Right renal cortex interstitium (tissue), 3 donors: ENCODE data around the gene PCDHGC3. TPM values are rescaled to one million over a fixed set of nuclear protein-coding genes. Genes with fewer than 3 reads are reported as not detected.

Experiments
- DNase-seq, 3 donors: peaks; one replicate each; pipeline ENCODE4 v3.0.0-alpha.2; 2013; ENCODE audit warnings: low read depth in 3 of 3, low spot score in 2 of 3
- polyA plus RNA-seq, 3 donors: library from polyadenylated mRNA; unstranded; fragments of 120-200 nt; gene quantifications; one replicate each; pipeline ENCODE4 v1.2.1, GENCODE V29; 2013; ENCODE audit not compliant: insufficient read length in 3 of 3

PCDHGC3 gene
- polyA plus RNA-seq, 3 donors, result 103 to 113 (median 107) TPM

DNA sequence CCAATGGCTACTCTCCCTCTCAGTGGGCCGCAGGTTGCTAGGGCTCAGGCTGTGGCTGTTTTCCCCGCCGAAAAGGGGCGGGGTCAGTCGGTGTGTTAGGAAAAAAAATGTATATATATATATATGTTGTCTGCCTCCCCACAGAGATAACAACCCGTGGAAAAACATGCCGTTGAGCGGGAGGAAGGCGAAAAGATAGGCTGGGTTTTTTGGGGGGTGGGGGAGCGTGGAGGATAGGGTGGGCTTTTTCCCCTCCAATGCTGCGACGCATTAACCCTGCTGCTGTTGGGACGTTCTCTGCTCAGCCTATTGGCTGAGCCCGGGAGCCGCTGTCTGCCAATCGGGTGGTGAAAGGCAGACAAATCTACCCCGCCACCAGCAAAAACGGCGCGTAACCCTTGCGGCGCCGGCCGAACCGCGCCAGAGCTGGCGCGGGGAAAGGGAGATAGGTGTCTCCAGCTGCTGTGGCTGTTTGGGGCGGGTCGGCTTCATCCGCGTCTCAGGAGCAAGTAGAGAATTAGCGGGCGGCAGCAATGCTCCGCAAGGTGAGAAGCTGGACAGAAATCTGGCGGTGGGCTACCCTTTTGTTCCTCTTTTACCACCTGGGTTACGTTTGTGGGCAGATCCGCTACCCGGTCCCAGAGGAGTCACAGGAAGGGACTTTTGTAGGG is 9.0 kb downstream of the PCDHGC3 start, which contains the start of gene PCDHGC4:
Gene PCDHGC4 (plus strand): TSS at position 390 of the 671 bp plus-strand sequence. CDS start 144 bp downstream, at position 534.
- DNase-seq, result no peak

DNA sequence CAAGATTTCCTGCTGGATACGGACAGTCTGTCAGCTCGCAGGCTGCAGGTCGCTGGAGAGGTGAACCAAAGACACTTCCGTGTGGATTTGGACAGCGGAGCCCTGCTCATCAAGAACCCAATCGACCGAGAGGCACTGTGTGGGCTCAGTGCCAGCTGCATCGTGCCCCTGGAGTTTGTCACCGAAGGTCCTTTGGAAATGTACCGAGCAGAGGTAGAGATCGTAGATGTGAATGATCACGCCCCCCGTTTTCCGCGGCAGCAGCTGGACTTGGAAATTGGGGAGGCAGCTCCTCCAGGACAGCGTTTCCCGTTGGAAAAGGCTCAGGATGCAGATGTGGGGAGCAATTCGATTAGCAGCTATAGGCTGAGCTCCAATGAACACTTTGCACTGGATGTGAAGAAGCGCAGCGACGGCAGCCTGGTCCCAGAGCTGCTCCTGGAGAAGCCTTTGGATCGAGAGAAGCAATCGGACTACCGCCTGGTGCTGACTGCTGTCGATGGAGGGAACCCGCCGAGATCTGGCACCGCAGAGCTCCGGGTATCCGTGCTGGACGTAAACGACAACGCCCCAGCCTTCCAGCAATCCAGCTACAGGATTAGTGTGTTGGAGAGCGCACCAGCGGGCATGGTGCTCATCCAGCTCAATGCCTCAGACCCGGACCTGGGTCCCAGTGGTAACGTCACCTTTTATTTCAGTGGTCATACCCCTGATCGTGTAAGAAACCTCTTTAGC is 9.7 kb downstream of the PCDHGC3 start:
- DNase-seq, result no peak

DNA sequence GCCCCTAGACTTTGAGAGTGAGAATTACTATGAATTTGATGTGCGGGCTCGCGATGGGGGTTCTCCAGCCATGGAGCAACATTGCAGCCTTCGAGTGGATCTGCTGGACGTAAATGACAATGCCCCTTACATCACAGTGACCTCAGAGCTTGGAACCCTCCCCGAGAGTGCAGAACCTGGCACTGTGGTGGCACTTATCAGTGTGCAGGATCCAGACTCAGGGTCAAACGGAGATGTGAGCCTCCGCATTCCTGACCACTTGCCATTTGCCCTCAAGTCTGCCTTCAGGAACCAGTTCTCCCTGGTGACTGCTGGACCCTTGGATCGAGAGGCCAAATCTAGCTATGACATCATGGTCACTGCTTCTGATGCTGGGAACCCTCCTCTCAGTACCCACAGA is 10.3 kb downstream of the PCDHGC3 start:
- no peak for DNase-seq

DNA sequence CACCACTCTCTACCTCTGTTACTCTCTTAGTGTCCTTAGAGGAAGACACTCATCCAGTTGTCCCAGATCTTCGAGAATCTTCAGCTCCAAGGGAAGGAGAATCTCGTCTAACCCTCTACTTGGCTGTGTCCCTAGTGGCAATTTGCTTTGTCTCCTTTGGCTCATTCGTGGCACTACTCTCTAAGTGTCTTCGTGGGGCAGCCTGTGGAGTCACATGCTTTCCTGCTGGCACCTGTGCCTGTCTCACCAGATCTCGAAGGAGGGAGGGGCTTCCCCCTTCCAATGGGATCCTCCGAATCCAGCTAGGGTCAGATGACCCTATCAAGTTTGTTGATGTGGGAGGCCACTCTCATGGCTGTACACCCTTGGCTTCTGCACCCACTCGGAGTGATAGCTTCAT is 11.4 kb downstream of the PCDHGC3 start:
- DNase-seq, result no peak

DNA sequence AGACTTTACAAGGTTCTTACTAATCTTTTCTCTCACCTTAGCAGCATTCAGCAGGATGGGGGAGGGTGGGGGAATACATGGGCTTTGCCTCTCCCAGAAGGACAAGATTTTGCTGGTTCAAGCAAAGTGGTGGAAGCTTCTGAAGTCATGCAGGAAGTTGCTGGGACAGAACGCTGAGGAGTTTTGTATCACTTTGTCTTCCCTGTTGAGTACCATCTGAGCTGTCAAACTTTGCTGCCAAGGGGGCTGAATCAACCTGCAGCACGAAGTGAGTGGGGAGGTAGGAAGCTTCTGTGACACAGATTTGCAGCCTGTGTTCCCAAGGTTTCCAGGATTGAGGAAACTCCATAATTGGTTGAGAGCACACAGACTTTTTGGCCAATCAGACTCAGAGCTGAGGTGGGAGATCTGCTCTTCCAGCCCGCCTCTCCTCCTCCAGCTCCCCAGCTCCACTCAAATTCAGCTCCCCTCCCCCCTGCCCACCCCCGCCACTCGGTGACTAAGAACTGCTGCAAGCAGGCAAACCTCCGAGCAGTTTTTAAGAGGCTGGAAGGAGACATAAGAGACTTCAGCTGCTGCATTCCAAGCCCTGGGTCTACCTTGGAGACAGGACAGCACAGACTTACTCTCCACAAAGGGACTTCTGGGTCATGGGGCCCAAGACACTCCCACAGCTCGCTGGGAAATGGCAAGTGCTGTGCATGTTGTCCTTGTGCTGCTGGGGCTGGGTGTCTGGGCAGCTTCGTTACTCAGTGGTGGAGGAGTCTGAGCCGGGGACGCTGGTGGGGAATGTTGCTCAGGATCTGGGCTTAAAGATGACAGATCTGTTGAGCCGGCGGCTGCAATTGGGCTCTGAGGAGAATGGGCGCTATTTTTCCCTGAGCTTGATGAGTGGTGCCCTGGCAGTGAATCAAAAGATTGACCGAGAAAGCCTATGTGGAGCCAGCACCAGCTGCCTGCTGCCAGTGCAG is 13.1 kb downstream of the PCDHGC3 start, which contains the start of gene PCDHGC5:
Gene PCDHGC5 (plus strand): TSS at position 491 of the 971 bp plus-strand sequence. CDS start 160 bp downstream, at position 651.
- no peak for DNase-seq

DNA sequence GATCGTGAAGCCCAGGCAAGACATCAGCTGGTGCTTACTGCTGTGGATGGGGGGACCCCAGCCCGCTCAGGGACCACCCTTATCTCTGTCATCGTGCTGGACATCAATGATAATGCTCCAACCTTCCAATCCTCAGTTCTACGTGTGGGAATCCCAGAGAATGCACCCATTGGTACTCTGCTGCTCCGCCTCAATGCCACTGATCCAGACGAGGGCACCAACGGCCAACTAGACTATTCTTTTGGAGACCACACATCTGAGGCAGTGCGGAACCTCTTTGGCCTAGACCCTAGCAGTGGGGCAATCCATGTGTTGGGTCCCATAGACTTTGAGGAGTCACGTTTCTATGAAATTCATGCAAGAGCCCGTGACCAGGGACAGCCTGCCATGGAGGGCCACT is 14.1 kb downstream of the PCDHGC3 start:
- DNase-seq, result no peak

DNA sequence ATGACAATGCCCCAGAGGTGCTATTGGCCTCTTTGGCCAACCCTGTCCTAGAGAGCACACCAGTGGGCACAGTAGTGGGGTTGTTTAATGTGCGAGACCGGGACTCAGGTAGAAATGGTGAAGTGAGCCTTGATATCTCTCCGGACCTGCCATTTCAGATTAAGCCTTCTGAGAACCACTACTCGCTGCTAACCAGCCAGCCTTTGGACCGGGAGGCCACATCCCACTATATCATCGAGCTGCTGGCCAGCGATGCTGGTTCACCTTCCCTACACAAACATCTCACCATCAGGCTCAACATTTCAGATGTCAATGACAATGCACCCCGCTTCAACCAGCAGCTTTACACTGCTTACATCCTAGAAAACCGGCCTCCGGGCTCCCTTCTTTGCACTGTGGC is 14.5 kb downstream of the PCDHGC3 start:
- no peak for DNase-seq

DNA sequence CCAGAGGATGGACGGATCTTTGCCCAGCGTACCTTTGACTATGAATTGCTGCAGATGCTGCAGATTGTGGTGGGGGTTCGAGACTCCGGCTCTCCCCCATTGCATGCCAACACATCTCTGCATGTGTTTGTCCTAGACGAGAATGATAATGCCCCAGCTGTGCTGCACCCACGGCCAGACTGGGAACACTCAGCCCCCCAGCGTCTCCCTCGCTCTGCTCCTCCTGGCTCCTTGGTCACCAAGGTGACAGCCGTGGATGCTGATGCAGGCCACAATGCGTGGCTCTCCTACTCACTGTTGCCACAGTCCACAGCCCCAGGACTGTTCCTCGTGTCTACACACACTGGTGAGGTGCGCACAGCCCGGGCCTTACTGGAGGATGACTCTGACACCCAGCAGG is 15.0 kb downstream of the PCDHGC3 start:
- DNase-seq, result no peak

DNA sequence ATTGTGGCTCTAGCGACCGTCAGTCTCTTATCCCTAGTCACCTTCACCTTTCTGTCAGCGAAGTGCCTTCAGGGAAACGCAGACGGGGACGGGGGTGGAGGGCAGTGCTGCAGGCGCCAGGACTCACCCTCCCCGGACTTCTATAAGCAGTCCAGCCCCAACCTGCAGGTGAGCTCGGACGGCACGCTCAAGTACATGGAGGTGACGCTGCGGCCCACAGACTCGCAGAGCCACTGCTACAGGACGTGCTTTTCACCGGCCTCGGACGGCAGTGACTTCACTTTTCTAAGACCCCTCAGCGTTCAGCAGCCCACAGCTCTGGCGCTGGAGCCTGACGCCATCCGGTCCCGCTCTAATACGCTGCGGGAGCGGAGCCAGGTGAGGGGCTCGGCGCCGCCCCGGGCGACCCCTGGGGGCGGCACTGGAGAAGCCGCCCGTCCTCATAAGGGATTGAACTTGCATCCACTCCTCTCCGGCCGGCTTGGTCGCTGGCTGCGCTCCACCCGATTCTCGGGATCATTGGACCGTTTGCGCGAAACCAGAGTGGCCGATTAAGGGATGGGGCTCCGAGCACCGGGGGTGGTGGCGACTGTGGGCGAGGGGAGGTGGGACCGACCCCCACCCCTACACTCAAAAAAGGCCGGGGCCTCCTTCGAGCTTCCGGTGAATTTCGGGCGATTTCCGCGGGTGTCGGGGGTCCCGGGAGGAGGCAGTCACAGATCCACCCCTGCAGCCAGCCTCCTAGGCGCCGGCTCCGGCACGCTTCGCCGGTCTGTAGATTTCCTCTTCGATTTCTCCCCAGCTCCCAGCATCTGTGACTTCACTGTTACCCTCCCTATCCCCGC is 15.8 kb downstream of the PCDHGC3 start:
- no peak for DNase-seq

DNA sequence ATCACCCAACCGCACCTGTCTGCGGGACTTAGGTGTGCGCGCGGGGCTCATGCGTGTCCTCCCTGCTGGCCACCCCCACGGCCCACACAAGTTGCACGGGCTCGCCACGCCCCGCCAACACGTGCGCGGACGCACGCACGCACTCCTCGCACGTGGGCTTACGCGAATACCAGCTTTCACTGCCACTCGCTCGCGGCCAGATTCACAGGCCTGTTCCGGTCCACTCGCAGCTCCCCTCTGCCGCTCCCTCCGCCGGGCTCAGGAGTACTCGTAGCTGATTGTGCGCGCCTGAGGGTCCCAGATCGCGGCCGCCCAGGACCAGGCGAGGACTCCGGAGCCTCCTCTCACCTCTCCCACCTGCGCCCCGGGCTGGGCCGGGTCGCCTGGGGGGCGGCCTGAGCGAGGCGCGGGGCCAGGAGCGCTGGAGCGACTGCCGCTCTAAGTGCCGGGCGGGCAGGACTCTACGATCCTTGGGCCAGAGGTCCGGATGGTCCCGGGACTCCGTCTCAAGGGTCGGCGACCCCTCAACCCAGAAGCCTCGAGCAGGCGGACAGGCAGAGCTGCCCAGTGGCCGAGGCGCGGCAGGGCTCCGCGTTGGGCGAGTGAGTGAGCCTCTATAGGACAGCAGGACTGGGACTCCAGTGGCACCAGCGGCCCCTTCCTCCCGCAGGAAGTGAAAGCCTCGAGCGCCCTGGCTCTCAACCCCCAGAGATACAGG is 16.6 kb downstream of the PCDHGC3 start:
- DNase-seq, result no peak

DNA sequence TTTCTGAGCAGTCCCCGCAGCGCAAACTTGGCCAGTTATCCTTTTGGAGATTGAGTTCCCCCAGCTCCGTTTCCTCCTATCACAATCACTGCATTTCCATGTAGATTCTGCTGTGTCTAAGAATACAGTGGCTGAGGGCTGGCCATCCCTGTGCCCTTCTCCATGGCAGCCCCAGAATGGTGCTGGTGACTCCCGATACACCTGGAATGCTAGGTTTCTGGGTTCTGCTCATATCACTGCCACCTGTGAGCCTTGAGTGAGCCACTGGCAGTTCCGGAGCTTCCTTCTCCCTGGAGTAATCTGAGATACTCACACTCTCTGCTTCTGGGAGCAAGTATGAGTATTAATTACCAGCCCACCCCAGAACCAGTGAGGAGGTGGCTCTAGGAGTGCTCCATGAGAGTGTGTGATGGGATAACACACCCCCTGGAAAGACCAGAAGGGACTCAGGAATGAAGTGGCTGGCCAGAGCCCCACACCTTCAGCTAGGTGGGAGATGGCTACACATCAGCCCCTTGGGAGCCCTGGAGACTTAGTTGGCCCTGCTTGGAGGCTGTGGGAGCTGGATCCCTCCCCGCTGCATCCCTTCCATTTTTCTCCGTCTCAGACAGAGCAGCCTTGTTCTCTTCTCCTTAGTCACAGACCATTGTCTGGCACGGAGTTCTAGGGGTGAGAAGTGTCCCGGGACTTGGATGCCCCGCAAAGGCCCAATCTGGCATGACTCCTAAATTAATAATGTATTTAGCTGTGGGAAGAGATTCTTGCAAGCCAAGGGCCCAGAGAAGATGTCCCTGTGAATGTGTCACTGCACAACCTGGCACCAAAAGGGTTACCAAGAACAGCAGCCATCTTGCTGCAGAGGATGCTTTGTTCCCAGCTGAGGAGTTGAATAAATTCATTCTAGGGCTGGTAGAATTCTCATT is 18.0 kb downstream of the PCDHGC3 start:
- DNase-seq, result no peak

DNA sequence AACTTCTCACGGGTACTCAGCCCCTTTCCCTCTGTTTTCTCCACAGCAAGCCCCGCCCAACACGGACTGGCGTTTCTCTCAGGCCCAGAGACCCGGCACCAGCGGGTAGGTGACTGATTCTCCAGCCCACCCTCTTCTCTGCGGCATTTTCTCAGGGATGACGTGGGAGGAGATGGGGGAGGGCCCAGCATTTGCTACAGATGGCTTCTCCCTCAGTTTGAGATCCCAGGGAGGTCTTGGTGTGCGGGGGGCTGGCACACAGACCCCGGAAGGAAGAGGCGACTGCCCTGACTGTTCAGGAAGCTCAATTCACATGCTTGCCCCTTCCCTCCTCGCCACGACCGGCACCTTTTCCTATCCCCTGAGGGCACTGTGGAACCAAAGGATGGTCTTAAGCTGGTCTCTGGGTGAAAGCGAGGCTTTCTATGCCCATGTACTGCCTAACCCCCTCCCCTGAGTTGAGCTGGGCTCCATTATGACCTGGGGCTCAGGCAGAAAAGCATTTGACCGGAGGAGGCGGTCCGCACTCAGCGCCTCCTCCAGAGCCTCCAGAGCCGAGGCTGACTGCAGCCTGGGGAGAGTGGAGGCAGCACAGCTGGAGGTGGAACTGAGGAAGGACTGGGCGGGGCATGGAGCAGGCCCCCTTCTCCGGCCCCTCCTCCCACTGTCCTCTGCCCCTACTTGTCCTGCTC is 19.1 kb downstream of the PCDHGC3 start:
- DNase-seq, result no peak

DNA sequence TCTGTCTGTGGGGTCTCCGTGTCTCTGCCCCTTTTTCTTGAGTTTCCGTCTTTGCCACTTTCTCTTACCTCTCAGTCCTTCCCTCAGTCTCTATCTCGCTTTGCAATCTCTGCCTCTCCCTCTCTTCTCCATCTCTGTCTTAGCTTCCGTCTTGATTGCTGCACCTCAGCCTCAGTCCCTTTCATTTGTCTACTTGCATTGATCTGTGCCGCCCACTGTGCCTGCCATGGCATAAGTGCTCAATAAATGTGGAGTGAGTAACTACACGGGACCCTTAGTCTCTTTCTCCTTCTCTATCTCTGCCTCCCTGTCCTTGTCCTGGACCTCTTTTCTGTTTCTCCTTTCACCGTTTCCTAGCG is 19.7 kb downstream of the PCDHGC3 start:
- DNase-seq, result no peak

DNA sequence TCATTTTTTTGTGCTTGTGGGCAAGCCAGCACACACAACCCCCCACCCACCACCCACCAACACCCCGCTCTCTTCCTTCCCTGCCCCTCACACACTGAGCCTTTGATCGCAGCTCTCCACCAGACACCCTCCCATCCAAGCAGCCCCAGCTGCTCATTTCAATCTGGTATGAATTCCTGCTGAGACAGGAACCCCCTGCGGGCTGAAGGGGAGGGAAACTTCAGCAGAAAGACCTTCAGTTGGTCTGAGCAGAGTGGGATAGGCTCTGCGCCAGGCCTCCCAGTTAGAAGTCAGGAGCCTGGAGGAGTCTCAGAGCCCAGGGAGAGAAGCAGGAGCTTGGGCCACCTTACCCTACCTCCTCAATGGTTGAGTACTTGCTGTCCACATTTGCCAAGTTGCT is 20.3 kb downstream of the PCDHGC3 start:
- no peak for DNase-seq

DNA sequence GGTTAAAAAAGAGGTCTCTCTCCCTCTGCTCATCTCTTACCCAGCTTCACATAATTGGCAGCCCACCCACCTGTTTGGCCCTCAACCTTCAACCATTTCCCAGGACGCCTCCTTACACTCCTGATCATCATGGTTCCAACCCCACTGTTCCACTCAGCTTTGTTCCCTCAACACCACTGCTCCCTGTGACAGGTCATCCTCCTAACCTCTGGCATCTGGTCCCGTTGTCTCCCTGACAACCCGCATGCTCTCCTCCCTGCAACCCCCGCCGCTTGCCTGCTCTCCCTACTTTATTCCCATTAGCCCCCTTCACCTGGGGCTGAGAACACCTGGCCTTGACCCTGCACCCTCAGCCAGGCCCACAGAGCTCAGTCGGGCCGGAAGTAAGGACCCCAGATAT is 26.0 kb downstream of the PCDHGC3 start:
- no peak for DNase-seq

DNA sequence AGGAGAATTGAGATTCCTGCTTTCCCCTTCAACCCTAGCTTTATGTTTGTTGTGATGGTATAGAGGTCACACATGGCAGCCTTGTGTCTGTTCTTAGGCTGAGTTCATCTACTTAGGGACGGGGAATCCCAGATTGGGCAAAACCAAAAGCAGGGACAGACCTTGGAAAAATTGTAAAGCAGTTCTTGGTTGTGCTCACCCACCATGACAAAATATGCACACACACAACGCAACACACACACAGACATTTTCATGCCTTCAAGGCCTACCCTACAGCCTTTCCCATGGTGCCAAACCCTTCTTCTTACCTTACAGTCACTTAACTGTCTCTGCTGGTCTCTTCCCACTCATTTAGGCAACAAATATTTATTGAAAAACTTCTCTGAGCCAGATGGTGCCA is 27.9 kb downstream of the PCDHGC3 start:
- no peak for DNase-seq

DNA sequence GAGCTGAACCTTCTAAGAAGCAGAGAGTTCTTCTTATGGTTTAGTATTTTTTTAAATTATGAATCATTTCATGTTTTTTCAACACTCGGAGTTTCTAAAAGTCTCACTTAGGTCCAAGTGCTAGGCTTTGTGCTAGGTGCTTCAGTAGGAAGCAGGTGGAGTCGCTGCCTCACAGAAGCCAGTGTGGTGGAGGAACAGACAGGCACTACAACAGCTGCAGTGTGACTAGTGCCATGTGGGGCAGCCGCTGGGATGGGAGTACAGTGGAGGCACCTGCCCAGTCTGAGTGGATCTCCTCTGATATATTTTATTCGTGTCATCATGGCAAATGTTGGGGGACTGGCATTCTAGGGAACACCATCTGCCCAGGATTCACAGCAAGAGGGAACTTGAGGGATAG is 28.4 kb downstream of the PCDHGC3 start:
- DNase-seq, result no peak
